HG03565 (cell line): ENCODE results near the gene OPN1SW.

Source experiments
- ATAC-seq: cut with Tn5 transposase; IDR thresholded peaks from one replicate; pipeline ENCODE4 v1.9.1; 2021; ENCODE audit warnings: mild to moderate bottlenecking, moderate library complexity; ENCODE audit not compliant: unreplicated experiment

OPN1SW gene

DNA sequence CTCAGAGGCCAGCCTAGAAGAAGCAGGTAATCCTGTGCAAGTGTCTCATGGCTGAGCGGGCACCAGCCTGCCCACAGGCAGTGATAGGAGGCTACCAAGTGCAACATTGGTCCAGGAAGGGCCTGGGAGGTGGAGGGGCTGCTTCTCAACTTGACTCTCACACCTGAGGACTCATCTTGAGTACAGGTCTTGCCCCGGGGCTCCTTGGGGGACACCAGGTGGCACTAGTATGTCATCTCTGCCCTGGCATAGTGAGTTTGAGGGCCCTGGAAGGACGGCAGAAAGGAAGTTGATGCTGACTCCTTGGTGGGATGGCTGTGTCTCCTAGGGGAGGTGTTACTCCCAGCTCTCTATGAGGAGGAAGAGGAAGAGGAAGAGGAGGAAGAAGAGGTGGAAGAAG lies 18.4 kb upstream of the OPN1SW start:
- ATAC-seq: no peak

DNA sequence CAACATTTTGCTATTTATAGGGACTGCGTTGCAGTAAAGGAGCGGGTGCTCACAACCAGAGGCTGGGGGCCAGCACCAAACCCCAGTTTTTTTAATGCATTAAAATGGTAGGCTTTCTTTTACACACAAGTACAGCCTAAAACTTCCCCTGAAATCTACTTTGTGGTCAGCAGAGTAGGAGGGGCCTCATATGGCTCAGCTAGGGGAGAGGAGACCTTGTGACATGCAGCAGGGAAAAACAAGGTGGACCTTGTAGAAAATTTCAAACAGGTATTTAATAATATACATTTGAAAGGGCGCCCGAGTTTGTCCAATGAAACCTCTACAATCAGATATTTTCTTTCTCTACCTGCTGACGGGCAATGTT lies 17.6 kb upstream of the OPN1SW start:
- no peak for ATAC-seq

DNA sequence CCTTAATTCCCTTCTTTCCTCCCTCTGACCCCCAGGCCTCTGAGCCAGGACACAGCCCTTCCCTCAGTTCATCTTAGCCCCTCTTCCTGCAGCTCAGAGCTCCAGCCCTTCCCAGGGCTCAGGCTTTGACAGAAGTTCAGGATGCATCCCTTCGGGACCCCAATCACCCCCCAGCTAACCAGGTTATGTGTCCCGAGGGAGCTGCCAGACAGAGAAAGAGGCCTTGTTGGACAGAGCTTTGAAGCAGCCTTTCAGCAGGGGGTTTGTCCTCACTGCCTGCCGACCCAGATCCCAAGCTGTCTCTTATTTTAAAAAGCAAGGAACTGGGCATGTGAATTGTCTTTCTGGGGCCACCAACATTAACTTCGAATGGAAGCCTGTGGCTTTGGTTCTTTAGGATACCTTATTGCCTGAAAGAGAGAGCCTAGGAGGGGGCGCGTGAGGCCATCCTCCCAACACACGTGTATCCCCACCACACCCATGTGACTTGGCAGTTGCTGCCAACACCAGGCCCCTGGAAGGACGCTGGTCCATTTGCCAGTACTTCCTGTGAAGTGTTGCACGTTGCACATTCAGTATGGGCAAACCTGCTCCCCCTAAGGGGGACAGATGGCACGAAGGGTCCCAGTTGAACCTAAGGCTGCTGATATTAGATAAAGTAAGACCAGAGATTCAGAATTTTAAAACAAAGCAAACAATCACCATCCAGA lies 17.0 kb upstream of the OPN1SW start:
- no peak for ATAC-seq

DNA sequence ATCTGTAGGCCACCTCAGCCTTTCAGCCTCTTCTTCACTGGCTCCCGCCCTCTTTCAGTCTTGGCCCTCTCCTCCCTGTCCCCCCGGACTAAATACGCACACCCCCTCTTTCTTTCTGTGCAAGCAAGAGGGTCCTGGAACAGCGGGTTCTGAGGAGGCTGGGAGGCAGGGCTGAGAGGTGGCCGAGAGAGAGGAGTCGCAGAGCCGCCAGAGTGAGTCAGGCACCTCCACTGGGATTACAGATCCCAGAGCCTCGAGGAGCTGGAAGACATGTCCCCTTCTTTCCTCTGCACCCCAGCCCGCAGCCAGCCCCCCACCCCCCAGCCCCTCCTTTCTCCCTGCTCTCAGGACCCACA lies 16.4 kb upstream of the OPN1SW start:
- ATAC-seq: no peak

DNA sequence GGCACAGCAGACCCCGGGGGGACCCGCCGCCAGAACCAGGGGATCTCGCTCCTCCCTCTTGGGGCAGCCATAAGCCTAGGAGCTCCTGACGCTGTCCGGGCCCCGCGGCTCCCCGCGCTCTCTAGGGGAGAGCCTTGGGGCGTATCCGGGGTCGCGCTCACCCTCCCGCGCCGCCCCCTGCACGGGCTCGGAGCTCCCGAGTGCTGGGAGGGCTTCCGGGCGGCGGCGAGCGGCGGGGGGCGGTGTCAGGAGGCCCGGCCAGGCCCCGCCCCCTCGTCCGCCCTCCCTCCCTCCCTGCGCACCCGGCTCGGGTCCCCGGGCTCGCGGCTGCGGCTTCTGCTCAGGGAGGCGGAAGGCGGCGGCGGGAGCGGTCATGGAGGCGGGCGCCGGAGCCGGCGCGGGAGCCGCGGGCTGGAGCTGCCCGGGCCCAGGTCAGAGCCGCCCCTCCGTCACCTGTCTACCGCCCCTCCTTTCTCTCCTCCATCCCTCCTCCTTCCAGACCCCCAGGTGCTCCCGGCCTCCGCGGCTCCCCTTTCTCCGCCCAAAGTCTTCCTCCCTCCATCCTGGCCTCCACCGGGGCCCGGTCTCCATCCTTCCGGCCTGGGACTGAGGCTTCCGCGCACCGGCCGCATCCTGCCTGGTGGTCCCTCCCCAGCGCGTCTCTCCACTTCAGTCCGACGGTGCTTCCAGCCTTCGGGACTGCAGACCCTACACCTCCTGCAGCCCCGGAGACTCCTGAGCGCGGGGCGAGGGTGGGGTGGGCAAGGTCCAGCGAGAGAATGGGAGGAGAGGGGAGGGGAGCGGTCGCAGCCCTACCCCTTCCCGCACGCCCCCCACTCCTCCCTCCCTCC lies 15.8 kb upstream of the OPN1SW start, which contains the start of gene CCDC136:
TSS of gene CCDC136 (plus strand) at position 848 of the 851 bp plus-strand sequence. CDS start 444 bp downstream, outside the sequence.
- ATAC-seq: no peak

DNA sequence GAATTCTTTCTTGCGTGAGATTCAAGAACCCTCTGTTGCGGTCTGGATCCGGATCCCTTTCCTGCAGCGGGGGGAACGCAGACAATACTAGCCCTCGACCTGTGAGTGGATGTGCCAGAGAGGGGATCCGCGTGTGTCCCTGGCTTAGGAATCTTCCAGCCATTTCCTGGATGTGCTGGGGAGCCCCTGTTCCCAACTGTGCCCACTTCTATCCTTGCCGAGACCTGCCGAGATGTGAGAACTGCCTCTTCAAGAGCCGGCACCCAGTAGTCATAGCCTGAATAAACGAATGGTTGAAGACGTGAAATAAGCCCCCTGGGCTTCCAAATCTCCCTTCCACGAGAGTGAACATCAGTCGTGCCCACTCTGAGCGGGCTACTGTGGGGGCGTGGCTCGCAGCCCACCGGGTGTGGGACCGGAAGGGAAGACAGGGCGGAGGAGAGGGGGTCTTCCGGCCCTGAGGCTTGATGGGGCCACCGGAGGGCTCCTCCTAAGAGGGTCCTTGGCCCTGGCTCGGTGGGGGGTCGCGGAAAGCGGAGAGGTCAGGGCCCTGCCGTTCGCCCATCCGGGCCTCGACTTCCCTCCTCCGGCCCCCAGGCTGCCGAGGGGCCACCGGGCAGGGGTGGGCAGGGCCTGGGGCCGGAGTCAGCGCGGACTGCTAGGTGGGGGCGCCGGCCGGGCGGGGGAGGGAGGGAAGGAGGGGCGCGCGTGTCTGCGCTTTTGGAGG lies 14.9 kb upstream of the OPN1SW start:
- no peak for ATAC-seq

DNA sequence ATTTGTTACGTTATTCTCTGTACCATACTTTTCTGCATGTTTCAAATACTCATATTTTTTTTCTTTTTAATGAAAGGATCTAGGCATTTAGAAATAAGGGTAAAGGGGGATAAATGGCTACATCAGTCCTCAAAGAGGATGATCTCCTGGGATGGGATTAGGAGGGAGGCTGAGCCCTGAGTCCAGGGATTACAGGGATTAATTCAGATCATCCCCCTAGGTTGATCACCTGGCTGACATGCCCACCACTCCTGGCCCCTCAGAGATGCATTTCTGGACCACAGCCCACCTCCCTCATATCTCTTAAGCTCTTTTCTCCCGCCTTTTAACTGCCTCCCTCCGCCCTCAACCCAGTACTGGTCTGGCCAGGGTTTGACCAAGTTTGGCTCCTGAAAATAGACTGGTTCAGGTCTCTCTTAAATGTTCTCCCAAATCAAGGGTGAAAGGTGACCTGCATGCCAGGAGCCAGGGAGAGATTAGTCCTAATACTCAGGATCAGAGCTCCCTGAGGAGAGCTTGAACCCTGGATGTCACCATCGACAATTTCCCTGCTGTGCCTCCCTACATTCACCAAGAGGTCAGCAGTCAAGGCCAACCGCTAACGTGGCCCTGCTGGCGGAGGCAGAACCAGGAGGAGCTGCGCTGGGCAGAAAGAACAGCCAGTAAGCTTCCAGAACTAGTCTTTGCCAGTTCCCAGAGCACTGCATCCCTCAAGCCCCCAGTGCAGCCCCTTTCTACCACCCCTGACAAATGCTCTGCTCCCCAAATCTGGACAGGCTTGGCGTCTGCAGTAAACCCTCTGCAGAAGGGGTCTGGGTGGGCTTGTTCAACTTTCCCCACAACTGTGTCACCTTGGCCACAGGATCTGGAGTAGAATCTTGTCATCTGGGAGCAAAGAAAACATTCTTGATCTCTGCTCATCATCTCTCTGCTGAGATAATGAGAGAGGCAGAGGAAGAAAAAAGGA lies 13.1 kb upstream of the OPN1SW start:
- ATAC-seq: no peak

DNA sequence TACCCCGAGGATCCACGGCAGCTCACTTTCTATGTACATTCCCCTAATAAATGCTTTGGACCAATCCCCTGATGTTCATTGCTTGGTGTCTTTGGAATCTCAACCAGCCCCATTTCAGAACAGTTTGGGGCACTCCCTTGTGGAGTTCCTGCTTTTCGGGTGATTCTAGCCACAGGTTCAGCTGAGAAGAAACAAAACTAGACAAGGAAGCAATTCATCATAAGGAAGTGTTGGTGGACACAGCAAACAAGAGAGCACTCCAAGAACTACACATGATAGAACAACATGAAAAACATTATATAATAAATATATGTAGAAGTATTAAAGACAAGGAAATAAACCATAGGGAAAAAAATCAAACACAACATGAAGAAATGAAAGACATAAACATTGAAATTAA lies 10.1 kb upstream of the OPN1SW start:
- no peak for ATAC-seq

DNA sequence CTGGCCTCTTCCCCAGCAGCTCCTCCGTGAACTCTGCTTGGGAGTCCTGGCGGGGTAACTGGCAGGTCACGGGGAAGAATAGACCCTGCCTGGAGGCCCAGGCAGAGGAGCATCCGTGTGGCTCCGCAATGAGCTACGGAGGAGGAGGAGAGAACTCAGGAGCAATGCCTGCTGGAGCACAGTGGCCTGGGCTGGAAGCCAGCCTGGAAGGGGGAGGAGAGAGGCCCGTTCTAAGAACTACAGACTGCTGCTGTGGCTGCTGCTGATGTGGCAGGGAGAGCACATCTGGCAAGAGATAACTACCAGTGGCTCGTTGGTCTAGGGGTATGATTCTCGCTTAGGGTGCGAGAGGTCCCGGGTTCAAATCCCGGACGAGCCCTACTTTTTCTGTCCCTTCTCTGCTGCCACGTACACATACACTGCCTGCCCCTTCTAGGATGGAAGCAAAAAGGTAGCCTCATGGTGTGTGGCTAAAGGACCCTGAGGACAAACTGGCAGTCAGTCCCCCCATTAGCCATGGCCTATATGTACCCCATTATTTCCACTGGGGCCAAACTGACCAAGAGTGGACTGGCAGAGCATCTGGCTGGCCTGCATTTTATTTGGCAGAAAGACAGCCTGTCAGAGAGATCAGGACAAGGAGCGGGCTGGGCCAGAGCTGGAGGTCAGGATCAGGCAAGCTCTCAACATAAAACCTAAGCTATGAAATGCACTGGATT lies 7.7 kb upstream of the OPN1SW start:
- ATAC-seq: no peak

DNA sequence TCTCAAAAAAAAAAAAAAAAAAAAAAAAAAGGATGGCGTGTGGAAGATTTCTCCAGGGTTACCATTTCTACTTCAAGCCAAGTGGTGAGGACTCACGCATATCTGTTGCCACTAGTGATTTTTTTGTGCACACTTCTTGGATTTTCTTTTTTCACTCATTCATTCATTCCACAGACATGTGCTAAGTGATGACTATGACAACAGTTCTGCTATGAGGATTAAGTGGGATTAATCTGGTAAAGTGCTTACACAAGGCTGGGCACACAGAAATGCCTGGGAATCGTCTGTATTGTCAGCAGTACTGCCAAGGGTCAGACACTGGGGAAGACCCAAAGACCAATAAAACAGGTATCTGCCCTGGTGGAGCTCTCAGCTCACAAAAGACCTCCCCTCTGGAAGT lies 6.3 kb upstream of the OPN1SW start:
- no peak for ATAC-seq

DNA sequence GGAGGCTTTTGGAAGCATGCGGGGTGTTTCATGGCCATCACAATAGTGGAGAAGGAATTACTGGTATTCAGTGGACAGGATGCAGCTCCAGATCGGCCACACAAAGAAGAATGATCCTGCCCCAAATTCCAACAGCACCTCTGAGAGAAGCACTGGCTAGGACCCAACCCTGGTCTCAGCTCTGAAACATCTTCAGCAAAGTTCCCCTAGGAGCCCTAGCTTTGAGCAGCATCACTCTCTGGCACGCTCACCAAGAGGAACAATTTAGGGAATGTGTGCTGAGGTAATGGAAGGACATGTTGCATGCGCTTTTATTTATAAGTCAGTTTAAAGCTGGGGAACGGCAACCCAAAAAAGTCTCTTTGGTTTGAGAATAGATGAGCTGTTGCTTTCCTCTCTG lies 5.5 kb upstream of the OPN1SW start:
- ATAC-seq: no peak

DNA sequence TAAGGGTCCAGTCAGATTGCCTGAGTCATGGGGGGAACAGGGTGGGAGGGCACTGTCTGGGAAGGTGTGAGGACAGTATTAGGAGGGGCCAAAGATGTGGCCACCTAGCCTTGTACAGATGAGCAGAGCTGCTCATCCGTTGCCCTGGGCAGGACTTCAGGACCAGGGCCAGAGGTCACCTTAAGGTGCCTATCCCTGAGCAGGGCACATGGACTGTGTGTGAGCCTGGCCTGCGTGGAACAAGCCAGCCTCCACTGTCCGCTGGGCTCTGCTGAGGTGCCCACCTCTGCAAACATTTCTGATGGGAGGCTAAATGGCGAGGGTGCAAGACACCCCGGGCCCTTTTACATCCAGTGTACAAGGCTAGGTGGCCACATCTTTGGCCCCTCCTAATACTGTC lies 3.4 kb upstream of the OPN1SW start:
- no peak for ATAC-seq

DNA sequence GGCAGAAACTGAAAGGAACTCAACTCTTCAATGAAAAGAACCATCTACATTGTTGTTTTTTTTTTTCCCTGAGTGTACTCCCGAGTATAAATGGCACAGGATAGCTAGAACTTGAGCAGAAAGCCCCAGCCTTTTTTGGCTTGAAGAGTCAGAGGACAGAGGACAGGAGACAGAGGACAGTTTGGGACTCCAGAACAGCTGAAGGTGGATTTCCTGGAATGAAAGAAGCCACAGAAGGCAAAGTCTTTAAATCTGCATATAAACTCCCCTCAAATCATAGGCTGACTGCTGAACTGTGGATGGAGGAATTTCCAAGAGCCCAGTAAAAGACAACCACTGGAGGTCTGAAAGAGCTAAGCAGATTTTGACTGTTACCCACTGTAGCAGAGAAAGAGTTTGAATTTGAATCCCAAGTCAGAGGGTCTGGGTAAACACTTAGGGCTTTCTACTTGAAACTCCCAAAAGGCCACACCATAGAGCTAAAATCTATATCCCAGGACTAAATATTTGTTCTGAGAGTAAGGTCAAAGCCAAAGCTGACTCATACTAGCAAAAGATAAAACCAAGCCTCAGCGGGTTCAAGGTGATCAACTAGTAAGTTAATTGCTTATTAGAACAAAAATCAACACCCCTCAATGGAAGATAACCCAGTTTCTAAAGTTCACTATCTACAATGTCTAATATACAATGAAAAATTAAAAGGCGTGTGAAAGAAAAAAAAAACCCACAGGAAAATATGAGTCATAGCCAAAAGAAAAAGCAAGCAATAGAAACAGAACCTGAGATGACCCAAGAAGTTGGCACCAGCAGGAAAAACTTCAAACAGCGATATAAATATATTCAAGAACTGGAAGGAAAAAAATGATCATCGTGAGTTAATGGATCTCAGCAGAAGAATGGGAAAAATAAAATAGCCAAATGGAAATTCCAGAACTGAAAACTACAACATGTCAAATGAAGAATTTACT lies 1.8 kb upstream of the OPN1SW start:
- no peak for ATAC-seq

DNA sequence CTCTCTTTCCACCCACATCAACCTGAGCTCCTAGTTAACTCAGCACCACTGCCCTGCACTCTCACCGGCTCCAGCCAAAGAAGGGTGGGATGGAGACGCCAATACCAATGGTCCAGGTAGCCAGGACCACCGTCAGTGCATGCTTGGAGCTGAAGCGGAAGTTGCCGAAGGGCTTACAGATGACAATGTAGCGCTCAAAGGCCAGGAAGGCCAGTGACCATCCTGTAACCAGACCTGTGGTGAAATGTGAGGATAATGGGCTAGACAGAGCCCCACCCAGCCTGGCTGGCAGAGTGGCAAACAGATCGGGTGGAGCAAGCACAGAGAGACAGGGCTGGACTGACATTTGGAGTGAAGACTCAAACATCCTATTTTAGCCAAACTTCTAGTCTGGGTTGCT lies 673 bp downstream of the OPN1SW start:
- no peak for ATAC-seq

DNA sequence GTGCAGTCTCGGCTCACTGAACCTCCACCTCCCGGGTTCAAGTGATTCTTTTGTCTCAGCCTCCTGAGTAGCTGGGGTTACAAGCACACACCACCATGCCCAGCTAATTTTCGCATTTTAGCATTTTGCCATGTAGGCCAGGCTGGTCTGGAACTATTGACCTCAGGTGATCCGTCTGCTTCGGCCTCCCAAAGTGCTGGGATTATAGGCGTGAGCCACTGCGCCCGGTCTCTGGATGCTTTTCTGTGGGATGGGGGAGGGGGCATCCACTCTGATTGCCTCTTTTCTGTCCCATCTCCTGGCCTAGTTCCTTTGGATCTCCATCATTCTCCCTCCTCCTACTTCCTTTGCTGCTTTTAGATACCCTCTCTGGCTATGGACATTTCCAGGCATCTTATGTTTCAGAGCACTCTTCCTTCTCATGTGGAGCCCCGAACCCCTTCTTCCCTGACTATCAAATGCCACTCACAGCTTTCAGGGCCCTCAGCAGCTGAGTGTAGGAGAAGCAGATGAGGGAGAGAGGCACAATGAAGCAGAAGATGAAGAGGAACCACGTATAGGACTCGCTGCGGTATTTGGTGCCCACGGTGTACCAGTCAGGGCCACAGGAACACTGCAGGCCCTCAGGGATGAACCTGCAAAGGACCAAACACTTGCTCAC lies 1.4 kb downstream of the OPN1SW start:
- no peak for ATAC-seq

DNA sequence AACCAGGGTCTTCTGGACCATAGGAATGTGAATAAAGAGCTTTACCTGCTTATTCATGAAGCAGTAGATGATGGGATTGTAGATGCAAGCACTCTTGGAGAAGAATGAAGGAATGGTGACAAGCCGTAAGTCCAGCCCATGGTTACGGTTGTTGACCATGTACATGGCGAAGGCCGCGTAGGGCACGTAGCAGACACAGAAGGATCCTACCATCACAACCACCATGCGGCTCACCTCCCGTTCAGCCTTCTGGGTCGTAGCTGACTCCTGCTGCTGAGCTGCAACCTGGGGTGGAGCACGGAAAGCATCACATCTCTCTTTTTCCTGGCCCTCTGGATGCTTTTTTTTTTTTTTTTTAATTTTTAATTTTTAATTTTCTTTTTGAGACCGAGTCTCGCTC lies 2.0 kb downstream of the OPN1SW start:
- ATAC-seq: no peak

DNA sequence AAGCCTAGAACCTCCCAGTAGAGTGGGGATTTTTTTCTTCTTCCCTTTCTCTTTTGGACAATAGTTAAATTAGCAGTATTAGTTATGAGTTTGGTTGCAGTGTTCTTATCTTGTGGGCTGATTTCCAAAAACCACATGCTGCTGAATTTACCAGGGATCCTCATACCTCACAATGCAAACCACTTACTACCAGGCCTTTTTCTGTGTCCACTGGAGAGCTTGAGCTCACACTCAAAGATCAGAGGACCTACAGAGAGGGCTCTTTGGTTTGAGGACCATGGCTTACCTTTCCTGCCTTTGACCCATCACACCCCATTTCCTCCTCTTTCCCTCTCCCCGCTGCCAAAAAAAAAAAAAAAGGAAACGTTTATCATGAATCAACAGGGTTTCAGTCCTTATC lies 5.4 kb downstream of the OPN1SW start:
- no peak for ATAC-seq

DNA sequence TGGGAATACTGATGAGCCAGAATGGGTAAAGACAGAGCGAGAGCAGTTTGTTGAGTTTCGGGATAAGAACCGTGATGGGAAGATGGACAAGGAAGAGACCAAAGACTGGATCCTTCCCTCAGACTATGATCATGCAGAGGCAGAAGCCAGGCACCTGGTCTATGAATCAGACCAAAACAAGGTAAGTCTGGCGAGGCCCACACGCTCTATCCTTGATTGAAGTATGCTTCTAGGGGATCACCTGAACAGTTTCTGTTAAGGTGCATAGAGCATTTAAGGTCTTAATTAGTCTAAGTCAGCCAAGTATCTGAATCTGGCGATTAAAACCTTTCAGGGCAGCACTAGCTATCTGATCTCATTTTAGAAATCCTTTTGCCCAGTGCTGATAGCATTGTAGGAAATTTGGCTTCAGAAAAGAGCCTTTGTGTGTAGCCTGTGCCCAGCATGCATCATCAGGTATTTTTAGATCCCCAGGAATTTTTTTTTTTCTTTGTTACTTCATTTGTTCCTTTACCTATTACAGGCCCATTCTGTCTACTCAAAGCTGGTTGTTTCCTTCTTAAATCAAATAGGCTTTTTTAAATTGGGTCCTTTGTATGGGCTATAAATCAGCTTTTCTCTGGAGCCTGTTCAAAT lies 8.0 kb downstream of the OPN1SW start:
- ATAC-seq: no peak
